Effector memory CD4-positive, alpha-beta T cell (primary cell): Measurements from ENCODE around the gene SPART.
"Not testable (repeated sequence)": the region's sequence is repeated elsewhere in the genome, so short reads cannot be mapped to it uniquely, and the experiment has no call there.

Experiments used
- DNase-seq, 3 donors: peaks; one replicate each; pipeline ENCODE4 v3.0.0-alpha.2; 2020
- H3K27ac ChIP-seq: 2 replicates; pipeline ENCODE4 v1.7.0; 2013; ENCODE audit warnings: mild to moderate bottlenecking, low read length, moderate library complexity; ENCODE audit not compliant: insufficient read depth, poor library complexity, severe bottlenecking
- H3K27me3 ChIP-seq: replicated peaks from 2 replicates; pipeline ENCODE4 v1.7.0; 2013; ENCODE audit warnings: mild to moderate bottlenecking, low read length; ENCODE audit not compliant: insufficient read depth, control insufficient read depth, poor library complexity, severe bottlenecking
- H3K36me3 ChIP-seq: 2 replicates; pipeline ENCODE4 v1.7.0; 2013; ENCODE audit warnings: mild to moderate bottlenecking, low read length, moderate library complexity; ENCODE audit not compliant: control insufficient read depth, insufficient read depth
- H3K4me1 ChIP-seq: 2 replicates; pipeline ENCODE4 v1.7.0; 2013; ENCODE audit warnings: low read length, mild to moderate bottlenecking; ENCODE audit not compliant: control insufficient read depth, insufficient read depth, poor library complexity, severe bottlenecking
- H3K4me3 ChIP-seq: 2 replicates; pipeline ENCODE4 v1.7.0; 2013; ENCODE audit warnings: low read length, low read depth, mild to moderate bottlenecking; ENCODE audit not compliant: insufficient read depth, poor library complexity, severe bottlenecking
- H3K9me3 ChIP-seq: 2 replicates; pipeline ENCODE4 v1.7.0; 2013; ENCODE audit warnings: mild to moderate bottlenecking, low read length, moderate library complexity; ENCODE audit not compliant: control insufficient read depth

Gene SPART

DNA sequence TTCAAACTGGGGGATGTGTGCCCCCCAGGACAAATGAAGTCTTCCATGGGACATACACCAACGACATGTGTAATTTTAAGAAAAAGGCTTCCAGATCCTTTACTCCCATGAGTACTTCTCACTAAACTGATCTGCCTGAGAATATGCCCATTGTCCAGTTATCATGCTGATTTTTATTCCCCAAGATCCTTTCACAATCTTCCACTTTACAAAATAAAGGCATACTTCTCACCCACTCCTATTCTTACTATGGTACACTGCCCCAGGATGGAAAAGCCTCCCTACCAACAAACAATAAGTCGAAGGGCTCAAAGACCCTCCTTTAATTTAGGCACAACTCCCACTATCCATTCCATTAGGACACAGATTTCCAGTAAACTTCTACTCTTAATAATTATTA is 3.5 kb downstream of the SPART start:
- no peaks in the 10 kb centered on the region for H3K9me3 ChIP-seq
- no peaks in the 10 kb centered on the region for H3K27me3 ChIP-seq
- DNase-seq = no peak
- no peaks in the 10 kb centered on the region for H3K36me3 ChIP-seq
- no peak overlapping the region for H3K4me3 ChIP-seq
- H3K27ac ChIP-seq = no peak overlapping the region
- H3K4me1 ChIP-seq = peaks cover 8% of the 10 kb centered on the region

DNA sequence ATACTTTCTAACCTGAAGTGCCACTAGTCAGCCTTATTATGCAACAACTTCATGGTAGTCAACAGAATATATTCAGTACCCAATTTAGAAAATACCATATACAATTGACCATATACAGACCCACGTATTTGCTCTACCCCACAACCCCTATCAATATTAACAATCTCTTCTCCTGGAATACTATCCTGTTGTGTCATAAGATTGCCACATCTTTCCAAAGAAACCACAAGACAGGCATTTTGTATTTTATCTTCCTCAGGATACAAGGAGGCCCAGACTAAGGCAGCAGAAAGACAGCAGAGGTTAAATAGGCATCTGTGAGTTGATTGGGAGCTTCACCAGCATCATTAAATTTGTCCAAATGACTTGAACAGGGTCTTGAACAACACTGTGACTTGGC is 4.5 kb downstream of the SPART start:
- DNase-seq = no peak
- Histone ChIP-seq H3K4me3 (no peak overlapping the region), H3K27me3 (no peaks in the 10 kb centered on the region)

DNA sequence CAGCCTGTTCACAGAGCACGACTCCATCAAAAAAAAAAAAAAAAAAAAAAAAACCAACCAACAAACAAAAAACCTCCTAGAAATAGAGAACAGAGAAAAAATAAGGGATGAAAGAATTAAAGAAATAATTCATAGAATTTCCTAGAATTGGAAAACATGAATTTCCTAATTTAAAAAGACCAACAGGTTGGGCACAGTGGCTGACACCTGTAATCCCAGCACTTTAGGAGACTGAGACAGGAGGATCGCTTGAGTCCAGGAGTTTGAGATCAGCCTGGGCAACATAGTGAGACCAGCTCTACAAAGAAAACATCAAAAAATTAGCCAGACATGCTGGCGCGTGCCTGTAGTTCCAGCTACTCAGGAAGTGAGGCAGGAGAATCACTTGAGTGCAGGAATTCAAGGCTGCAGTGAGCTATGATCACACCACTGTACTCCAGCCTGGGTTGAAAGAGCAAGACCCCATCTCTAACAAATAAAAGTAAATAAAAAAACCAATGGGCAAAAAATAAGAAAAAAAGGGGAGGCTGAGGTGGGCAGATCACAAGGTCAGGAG is 6.5 kb downstream of the SPART start:
- no peak for DNase-seq
- no peak overlapping the region for H3K27ac ChIP-seq
- no peaks in the 10 kb centered on the region for H3K27me3 ChIP-seq
- H3K36me3 ChIP-seq = no peaks in the 10 kb centered on the region
- H3K4me1 ChIP-seq = peaks cover 8% of the 10 kb centered on the region
- H3K4me3 ChIP-seq = no peak overlapping the region
- no peaks in the 10 kb centered on the region for H3K9me3 ChIP-seq

More for the DNA sequence above, 4.5 kb downstream of the SPART start:
- H3K4me1 ChIP-seq = peaks cover 8% of the 10 kb centered on the region
- H3K27ac ChIP-seq = no peak overlapping the region
- H3K9me3 ChIP-seq = no peaks in the 10 kb centered on the region
- H3K36me3 ChIP-seq = no peaks in the 10 kb centered on the region

DNA sequence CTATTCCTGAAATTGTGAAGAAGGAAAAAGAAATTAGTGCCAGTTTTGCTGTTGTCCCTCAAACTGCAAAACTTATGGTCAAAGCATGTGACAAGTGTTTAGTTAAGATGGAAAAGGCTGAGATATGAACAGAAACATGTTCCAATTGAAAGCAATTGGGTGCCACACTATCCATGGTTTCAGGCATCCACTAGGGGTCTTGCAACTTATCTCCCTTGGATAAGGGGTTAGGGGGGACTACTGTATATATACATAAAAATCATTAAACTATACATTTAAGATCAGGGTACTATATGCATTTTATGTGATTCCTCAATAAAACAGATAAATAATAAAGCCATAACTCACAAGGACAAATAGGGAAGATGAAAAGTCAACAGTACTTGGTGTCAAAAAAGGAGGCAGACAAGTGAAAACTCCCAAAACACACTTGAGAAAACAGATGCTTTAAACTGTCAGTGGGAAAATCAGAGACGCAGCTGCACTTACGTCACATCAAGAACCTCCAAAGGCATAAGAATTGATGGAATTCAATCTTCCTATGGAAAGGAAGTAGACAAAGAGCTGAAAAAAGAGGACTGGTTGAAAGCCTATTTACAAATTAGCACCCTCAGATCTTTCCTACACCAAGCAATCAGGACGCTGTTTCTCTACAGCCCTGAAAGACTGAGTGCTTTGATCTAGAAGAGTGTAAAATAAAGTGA is 8.1 kb downstream of the SPART start:
- no peak for DNase-seq
- Histone ChIP-seq H3K4me1 (no peaks in the 10 kb centered on the region), H3K9me3 (no peaks in the 10 kb centered on the region), H3K27me3 (no peaks in the 10 kb centered on the region), H3K4me3 (no peak overlapping the region), H3K27ac (no peak overlapping the region), H3K36me3 (no peaks in the 10 kb centered on the region)

DNA sequence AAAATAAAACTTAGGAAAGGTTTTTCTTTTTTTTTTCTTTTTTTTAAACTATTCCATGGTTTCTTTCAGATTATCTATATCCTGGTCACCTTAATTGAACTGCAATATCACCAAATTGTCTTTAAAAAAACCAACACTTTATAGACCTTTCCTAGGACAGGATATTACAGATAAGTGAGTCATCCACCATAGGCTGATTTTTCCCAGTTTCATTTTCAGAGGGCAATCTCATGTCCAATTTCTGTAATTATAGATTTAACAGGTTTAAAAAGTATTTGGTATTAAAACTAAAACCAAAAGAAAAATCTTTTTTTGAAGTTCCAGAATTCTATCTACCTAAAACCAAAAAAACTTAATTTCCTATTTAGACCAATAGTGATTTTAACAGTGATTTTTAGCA is 13.2 kb downstream of the SPART start:
- no peaks in the 10 kb centered on the region for H3K9me3 ChIP-seq
- no peak for DNase-seq
- no peak overlapping the region for H3K4me3 ChIP-seq

DNA sequence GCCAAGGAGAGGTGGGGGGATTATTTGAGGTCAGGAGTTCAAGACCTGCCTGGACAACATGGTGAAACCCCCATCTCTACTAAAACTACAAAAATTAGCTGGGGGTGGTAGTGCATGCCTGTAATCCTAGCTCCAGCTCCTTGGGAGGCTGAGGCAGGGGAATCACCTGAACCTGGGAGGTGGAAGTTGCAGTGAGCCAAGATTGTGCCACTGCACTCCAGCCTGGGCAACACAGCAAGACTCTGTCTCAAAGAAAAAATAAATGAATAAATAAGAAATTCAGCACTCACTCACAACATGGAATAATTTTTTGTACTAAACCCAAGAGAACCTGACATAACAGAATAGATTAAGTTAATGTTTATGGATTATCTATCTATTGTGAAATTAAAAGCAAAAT is 13.9 kb downstream of the SPART start:
- not testable (repeated sequence) for H3K27me3 ChIP-seq, H3K4me1 ChIP-seq, H3K27ac ChIP-seq, H3K9me3 ChIP-seq, DNase-seq, H3K4me3 ChIP-seq
- H3K36me3 ChIP-seq = peaks cover 19% of the 10 kb centered on the region

More for the DNA sequence above, 13.2 kb downstream of the SPART start:
- H3K36me3 ChIP-seq = peaks cover 19% of the 10 kb centered on the region
- no peaks in the 10 kb centered on the region for H3K27me3 ChIP-seq
- no peak overlapping the region for H3K27ac ChIP-seq
- no peaks in the 10 kb centered on the region for H3K4me1 ChIP-seq

DNA sequence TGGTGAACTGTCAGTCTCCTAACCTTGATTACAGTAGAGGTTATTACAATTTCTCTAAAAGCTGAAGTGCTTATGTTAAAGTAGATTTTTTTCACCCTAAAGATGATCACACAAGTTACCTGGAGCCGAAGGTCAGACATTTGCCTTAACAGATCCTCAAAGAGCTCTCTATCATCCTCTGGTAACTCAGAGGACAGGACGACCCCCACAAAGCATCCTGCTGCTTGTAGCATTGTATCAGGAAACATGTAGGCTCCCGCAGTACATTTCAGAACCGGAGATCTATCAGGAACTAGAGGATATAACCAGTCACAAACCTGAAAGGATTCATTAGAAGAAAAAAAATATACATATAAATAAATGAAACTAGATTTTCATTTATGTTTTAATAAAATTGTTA is 14.9 kb downstream of the SPART start:
- peaks cover 19% of the 10 kb centered on the region for H3K36me3 ChIP-seq
- H3K4me3 ChIP-seq = no peak overlapping the region
- H3K9me3 ChIP-seq = no peaks in the 10 kb centered on the region
- H3K27ac ChIP-seq = no peak overlapping the region
- no peaks in the 10 kb centered on the region for H3K27me3 ChIP-seq
- H3K4me1 ChIP-seq = no peaks in the 10 kb centered on the region
- DNase-seq = no peak

DNA sequence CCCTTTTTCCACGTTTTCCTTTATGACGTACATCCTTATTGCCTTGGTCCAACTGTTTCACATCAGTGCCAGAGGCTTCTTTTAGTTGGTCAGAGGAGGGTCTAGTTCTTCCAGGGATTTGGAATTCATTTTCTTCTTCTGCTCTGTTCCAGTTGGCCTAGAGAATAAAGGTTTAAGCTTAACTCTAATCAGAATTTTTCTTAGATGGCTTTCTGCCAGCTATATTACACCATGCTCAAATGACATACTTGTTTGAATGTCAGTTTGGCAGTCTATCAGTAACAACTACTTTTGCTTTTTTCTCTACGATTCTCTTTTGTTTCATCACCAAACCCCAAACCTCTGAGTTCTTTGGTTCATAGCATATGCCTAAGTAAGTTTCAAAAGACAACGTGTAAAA is 16.8 kb downstream of the SPART start:
- no peaks in the 10 kb centered on the region for H3K9me3 ChIP-seq
- no peaks in the 10 kb centered on the region for H3K27me3 ChIP-seq
- no peak for DNase-seq
- no peak overlapping the region for H3K27ac ChIP-seq
- H3K4me3 ChIP-seq = no peak overlapping the region
- peaks cover 32% of the 10 kb centered on the region for H3K36me3 ChIP-seq
- H3K4me1 ChIP-seq = no peaks in the 10 kb centered on the region

GRCh38 chr13:36328821-36329220 is 17.4 kb downstream of the SPART start:
- Histone ChIP-seq H3K4me1 (no peaks in the 10 kb centered on the region), H3K9me3 (no peaks in the 10 kb centered on the region), H3K27ac (no peak overlapping the region), H3K4me3 (no peak overlapping the region), H3K36me3 (peaks cover 32% of the 10 kb centered on the region), H3K27me3 (no peaks in the 10 kb centered on the region)
- no peak for DNase-seq

- no peak overlapping the region for H3K4me3 ChIP-seq
- DNase-seq = no peak
- peaks cover 29% of the 10 kb centered on the region for H3K36me3 ChIP-seq
- no peaks in the 10 kb centered on the region for H3K4me1 ChIP-seq
- H3K27me3 ChIP-seq = no peaks in the 10 kb centered on the region
- H3K9me3 ChIP-seq = no peaks in the 10 kb centered on the region
- no peak overlapping the region for H3K27ac ChIP-seq
Measured at GRCh38 chr13:36325912-36326311, 20.3 kb downstream of the SPART start.
